Ovary (tissue), 9 donors: ENCODE measurements around the gene NECAB2. TPM values are rescaled to one million over a fixed set of nuclear protein-coding genes. Genes with fewer than 3 reads are reported as not detected.

Experiments
- DNase-seq, 5 donors: peaks; one replicate each; pipeline ENCODE4 v3.0.0-alpha.2; 2019 to 2020
- H3K27ac ChIP-seq, 2 donors: fragments of 200-600 bp; one replicate each; pipeline versions ENCODE4 v1.5.1 to v1.8.0; 2019 to 2022
- H3K27me3 ChIP-seq: fragments of 200-600 bp; one replicate; pipeline ENCODE4 v1.8.0; 2022
- H3K36me3 ChIP-seq: fragments of 200-600 bp; sonication (generic); one replicate; pipeline ENCODE4 v1.5.1; 2019
- H3K4me1 ChIP-seq: one replicate; pipeline ENCODE4 v1.8.1; 2013; ENCODE audit warnings: mild to moderate bottlenecking, moderate library complexity; ENCODE audit not compliant: insufficient read depth
- H3K4me3 ChIP-seq: fragments of 200-600 bp; sonication (generic); one replicate; pipeline ENCODE4 v1.5.1; 2017
- H3K9me3 ChIP-seq, 2 donors: fragments of 200-600 bp in 1 of 2; sonication (generic) in 1 of 2; one replicate each; pipeline versions ENCODE4 v1.5.1 to v1.8.1; 2013 to 2019; ENCODE audit warnings: mild to moderate bottlenecking in 1 of 2, moderate library complexity in 1 of 2
- EP300 ChIP-seq: sonication (generic); formaldehyde crosslinking; IDR thresholded peaks from one replicate; pipeline ENCODE4 v1.6.1; 2017; ENCODE audit warnings: antibody characterized with exemption
- POLR2A ChIP-seq: fragments of 450-650 bp; IDR thresholded peaks from one replicate; pipeline ENCODE4 v1.6.1; 2017; ENCODE audit warnings: antibody characterized with exemption, mild to moderate bottlenecking, moderate library complexity
- WGBS, 3 donors: extraction: QIAGEN DNeasy Blood & Tissue Kit in 1 of 3; methylation state at CpG; one replicate each; pipeline versions ENCODE4 v1.1.5 to v1.1.7; 2013 to 2017; 5-methylcytosine and 5-hydroxymethylcytosine counted together
- intact Hi-C, 4 donors: fragments of 100-400 bp; cut with DNase I; formaldehyde crosslinking; loops; one replicate each; pipeline versions ENCODE4 v1.11.0 to v1.15.1; 2022 to 2023
- polyA plus RNA-seq, 2 donors: library from polyadenylated mRNA; stranded (reverse); fragments of 200-250 nt in 1 of 2; fragments of 350-450 nt in 1 of 2; fragmentation: Illumina TruSeq in 1 of 2; extraction: RNeasy Lipid Tissue Mini Kit (QIAGEN cat#74804) in 1 of 2; gene quantifications; one replicate each; pipeline ENCODE4 v1.2.3, GENCODE V29; 2013 to 2014
- total RNA-seq, 7 donors: library from RNA; depleted of rRNA in 2 of 7; stranded (reverse); fragments of >200 nt in 2 of 7; fragmentation: NEBNext Ultra II Directional in 3 of 7; extraction: Animal tissue kit (Norgen Biotek cat#: 25700) in 3 of 7; gene quantifications; one replicate each; pipeline versions ENCODE4 v1.1.0 to v1.2.4, GENCODE V29; 2016 to 2023
- TF ChIP-seq, protein P1 (sequence below), 3 donors: fragments of 450-650 bp in 2 of 3; fragments of 200-600 bp in 1 of 3; IDR thresholded peaks; one replicate each; pipeline versions ENCODE4 v1.5.1 to v1.8.0; 2016 to 2022; ENCODE audit warnings: antibody characterized with exemption in 3 of 3, mild to moderate bottlenecking in 1 of 3
- donor health status: DM: no; HTN: no; CAD: no; lungs with moderate emphysema.
- donor health status: DM: no; HTN: no; CAD: no.
- donor health status: Bipolar disorder and iron deficiency.
- donor health status: DM: yes; HTN: yes; CAD: no.
- donor health status: DM: no; HTN: no; CAD: no.
- donor health status: DM: yes; HTN: yes; CAD: no.

NECAB2 gene
- total and polyA plus RNA-seq, 9 donors, result 0.20 to 1.6 (median 0.50) TPM; not detected in 4

DNA sequence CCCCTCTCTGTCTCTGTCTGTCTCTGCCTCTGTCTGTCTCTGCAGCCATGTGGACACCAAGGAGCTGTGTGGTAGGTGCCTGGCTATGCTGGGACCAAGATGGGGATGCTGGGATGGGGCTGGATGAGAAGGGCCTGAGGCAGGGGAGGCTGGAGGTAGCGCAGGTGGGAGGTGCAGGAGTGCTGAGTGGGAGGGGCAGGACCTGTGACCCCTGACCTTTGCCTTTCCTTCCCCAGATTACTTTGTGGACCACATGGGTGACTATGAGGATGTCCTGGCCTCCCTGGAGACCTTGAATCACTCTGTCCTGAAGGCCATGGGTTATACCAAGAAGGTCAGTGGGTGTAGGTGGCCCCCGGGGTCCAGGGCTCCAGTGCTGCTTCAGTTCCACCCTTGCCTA, 12.8 kb downstream of the NECAB2 start:
- WGBS, 3 donors, result 86 to 95% (median 92%) methylated on average over 2 of the region's 2 CpGs
- H3K27me3 ChIP-seq, result no peaks in the 10 kb centered on the region
- no peaks in the 10 kb centered on the region for H3K4me1 ChIP-seq
- TF ChIP-seq EP300, result no peak
- TF ChIP-seq POLR2A, result no peak
- TF ChIP-seq, protein P1, sequence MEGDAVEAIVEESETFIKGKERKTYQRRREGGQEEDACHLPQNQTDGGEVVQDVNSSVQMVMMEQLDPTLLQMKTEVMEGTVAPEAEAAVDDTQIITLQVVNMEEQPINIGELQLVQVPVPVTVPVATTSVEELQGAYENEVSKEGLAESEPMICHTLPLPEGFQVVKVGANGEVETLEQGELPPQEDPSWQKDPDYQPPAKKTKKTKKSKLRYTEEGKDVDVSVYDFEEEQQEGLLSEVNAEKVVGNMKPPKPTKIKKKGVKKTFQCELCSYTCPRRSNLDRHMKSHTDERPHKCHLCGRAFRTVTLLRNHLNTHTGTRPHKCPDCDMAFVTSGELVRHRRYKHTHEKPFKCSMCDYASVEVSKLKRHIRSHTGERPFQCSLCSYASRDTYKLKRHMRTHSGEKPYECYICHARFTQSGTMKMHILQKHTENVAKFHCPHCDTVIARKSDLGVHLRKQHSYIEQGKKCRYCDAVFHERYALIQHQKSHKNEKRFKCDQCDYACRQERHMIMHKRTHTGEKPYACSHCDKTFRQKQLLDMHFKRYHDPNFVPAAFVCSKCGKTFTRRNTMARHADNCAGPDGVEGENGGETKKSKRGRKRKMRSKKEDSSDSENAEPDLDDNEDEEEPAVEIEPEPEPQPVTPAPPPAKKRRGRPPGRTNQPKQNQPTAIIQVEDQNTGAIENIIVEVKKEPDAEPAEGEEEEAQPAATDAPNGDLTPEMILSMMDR (IDR thresholded peaks at IDR 0.05), result no peak
- H3K9me3 ChIP-seq, result no peaks in the 10 kb centered on the region
- no peak overlapping the region for H3K27ac ChIP-seq
- no peaks in the 10 kb centered on the region for H3K36me3 ChIP-seq
- no peak for DNase-seq
- H3K4me3 ChIP-seq, result no peak overlapping the region
- intact Hi-C loops, result no loop called here

DNA sequence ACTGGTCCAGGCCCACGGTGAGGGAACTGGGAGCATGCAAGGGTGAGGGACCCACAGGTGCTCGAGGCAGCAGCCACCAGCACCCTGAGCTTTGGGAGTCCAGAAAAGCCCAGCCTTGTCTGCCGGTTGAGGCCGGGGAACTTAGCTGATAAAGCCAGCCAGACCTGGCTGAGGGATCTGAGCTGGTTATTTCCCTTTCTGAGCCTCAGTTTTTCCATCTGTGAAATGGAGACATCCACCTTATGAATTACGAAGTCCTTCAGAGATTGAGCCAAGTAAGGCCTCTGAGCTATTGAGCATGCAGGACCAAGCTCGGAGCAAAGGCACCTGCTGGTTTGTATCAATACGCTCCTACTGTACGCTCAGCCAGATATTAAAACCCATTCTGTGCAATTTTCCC, 13.8 kb downstream of the NECAB2 start:
- intact Hi-C loops, result no loop called here
- Histone ChIP-seq H3K27me3 (no peaks in the 10 kb centered on the region), H3K36me3 (no peaks in the 10 kb centered on the region), H3K27ac (no peak overlapping the region), H3K4me3 (no peak overlapping the region), H3K4me1 (no peaks in the 10 kb centered on the region), H3K9me3 (no peaks in the 10 kb centered on the region)
- DNase-seq, result no peak
- WGBS, 3 donors, result 94 to 99% (median 94%) methylated on average over 8 of the region's 8 CpGs
- TF ChIP-seq POLR2A, result no peak
- TF ChIP-seq, protein P1 (IDR thresholded peaks at IDR 0.05), result no peak
- no peak for TF ChIP-seq EP300

DNA sequence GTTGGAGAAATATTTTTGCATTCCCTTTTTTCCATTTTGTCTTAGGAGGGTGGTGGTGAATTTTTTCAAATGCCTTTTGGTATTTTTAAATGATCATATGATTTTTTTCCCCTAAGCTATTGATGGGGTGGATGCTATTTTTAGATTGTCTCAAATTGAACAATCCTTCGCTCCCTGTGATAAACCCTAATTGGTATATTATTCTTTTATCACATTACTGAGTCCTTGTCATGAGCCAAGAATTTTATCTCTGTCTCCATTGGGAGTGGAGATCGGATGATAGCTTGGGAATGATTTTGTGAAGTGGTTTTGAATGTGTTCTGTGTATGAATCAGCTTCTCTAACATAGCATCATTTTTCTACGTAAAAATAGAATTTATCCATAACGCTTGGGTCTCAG, 15.4 kb downstream of the NECAB2 start:
- Histone ChIP-seq H3K9me3 (no peaks in the 10 kb centered on the region), H3K27me3 (no peaks in the 10 kb centered on the region), H3K4me1 (no peaks in the 10 kb centered on the region), H3K27ac (no peak overlapping the region), H3K36me3 (no peaks in the 10 kb centered on the region), H3K4me3 (no peak overlapping the region)
- WGBS, 3 donors, result 55 to 63% (median 59%) methylated on average over 4 of the region's 4 CpGs
- intact Hi-C loops, result no loop called here
- TF ChIP-seq POLR2A (no peak), EP300 (no peak)
- TF ChIP-seq, protein P1 (IDR thresholded peaks at IDR 0.05), result no peak
- DNase-seq, result no peak

DNA sequence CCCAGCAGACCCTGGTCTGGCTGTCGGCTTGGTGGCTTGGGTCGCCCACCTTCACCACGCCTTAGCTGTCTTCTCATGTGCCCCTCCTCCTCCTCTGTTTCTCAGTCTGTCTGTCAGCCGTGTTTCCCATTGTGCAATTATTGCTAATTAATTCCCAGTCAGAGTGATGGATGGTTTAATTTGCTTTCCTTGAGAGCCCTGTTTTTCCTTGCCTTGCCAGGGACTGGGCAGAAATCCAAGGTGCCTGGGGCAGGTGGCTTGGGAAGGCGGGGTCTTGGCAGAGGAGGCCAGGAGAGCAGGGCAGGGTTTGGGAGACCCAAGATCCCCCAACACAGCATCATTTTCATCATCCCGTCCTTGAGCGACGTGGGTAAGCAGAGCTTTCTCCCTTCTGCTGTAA, 21.3 kb downstream of the NECAB2 start:
- H3K9me3 ChIP-seq, result no peaks in the 10 kb centered on the region
- no peak overlapping the region for H3K4me3 ChIP-seq
- no peaks in the 10 kb centered on the region for H3K36me3 ChIP-seq
- 61 to 76% (median 66%) methylated on average over 8 of the region's 8 CpGs for WGBS, 3 donors
- no peak overlapping the region for H3K27ac ChIP-seq
- H3K4me1 ChIP-seq, result no peaks in the 10 kb centered on the region
- intact Hi-C loops, result loop anchor here in 1 of 4 donors (2.0 kb wide), 1 partner anchor 32 kb away; no protein-coding TSS in a partner anchor
- H3K27me3 ChIP-seq, result no peaks in the 10 kb centered on the region
- DNase-seq, result no peak
- TF ChIP-seq, protein P1 (IDR thresholded peaks at IDR 0.05), result no peak

DNA sequence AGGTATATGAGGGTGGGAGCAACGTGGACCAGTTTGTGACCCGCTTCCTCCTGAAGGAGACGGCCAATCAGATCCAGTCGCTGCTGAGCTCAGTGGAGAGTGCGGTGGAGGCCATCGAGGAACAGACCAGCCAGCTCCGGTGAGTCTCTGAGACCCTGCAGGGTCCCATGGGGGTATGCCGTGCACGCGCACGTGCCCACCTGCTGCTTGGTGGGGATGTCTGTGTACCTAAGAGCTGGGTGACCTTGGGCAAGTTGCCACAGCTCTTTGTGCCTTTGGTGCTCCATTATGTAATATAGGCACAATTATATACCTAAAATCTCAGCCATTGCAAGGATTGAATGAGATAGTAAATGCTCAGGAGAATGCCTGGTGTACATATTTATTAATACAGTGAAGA, 22.4 kb downstream of the NECAB2 start:
- Histone ChIP-seq H3K9me3 (no peaks in the 10 kb centered on the region), H3K36me3 (no peaks in the 10 kb centered on the region), H3K27me3 (no peaks in the 10 kb centered on the region), H3K27ac (no peak overlapping the region), H3K4me3 (no peak overlapping the region), H3K4me1 (no peaks in the 10 kb centered on the region)
- no peak for TF ChIP-seq POLR2A
- TF ChIP-seq, protein P1 (IDR thresholded peaks at IDR 0.05), result no peak
- no peak for TF ChIP-seq EP300
- WGBS, 3 donors, result 81 to 89% (median 84%) methylated on average over 11 of the region's 11 CpGs
- DNase-seq, result no peak
- intact Hi-C loops, result no loop called here
